Measurements from ENCODE around the gene VSX2. TPM values are rescaled to one million over a fixed set of nuclear protein-coding genes. Genes with fewer than 3 reads are reported as not detected.

The VSX2 gene
- total and polyA plus RNA-seq, 7 donors, result not detected

- intact Hi-C loops (cut with DNase I), result no loop called here
- ATAC-seq, result no peak
Measured at GRCh38 chr14:74237441-74237840, 1.8 kb upstream of the VSX2 start.

GRCh38 chr14:74239848-74240793 lies 872 bp downstream of the VSX2 start:
- Histone ChIP-seq H3K27me3 (ENCODE audit: insufficient read depth in 3 of 3, low read length in 2 of 3) (peaks cover 0 to 85% (median 47%) of the 10 kb centered on the region in 3 donors), H3K36me3 (ENCODE audit: insufficient read depth in 1 of 2, low read depth in 1 of 2) (no peaks in the 10 kb centered on the region), H3K4me3 (peak overlapping the region; percentile 57), H3K9me3 (no peaks in the 10 kb centered on the region), H3K27ac (no peak overlapping the region), H3K4me1 (peaks cover 23% of the 10 kb centered on the region)
- intact Hi-C loops (cut with DNase I), result no loop called here
- no peak for DNase-seq
- WGBS, 3 donors, result 2 to 4% (median 3%) methylated on average over 84 to 94 of the region's 94 CpGs
- no peak for TF ChIP-seq CTCF (IDR thresholded peaks at IDR 0.05)
- peak in 2 of 4 donors; percentile 31 to 55 for ATAC-seq

More at GRCh38 chr14:74237441-74237840, 1.8 kb upstream of the VSX2 start:
- Histone ChIP-seq H3K4me1 (peaks cover 23% of the 10 kb centered on the region), H3K27ac (no peak overlapping the region), H3K9me3 (no peaks in the 10 kb centered on the region), H3K4me3 (no peak overlapping the region), H3K36me3 (ENCODE audit: insufficient read depth in 1 of 2, low read depth in 1 of 2) (no peaks in the 10 kb centered on the region), H3K27me3 (ENCODE audit: insufficient read depth in 3 of 3, low read length in 2 of 3) (peaks cover 0 to 66% (median 33%) of the 10 kb centered on the region in 3 donors)
- 64 to 70% (median 68%) methylated on average over 4 of the region's 4 CpGs for WGBS, 3 donors
- no peak for TF ChIP-seq CTCF (IDR thresholded peaks at IDR 0.05)
- DNase-seq, result no peak

- no peaks in the 10 kb centered on the region for H3K9me3 ChIP-seq
- WGBS, 3 donors, result 2% methylated on average over 67 to 79 of the region's 80 CpGs
- no peaks in the 10 kb centered on the region for H3K36me3 ChIP-seq (ENCODE audit: insufficient read depth in 1 of 2, low read depth in 1 of 2)
- peaks cover 23% of the 10 kb centered on the region for H3K4me1 ChIP-seq
- DNase-seq (no peak), ATAC-seq (peak in 3 of 4 donors; percentile 19 to 66 (median 32))
- intact Hi-C loops (cut with DNase I), result no loop called here
- H3K4me3 ChIP-seq, result peak overlapping the region; percentile 57
- peaks cover 0 to 91% (median 50%) of the 10 kb centered on the region in 3 donors for H3K27me3 ChIP-seq (ENCODE audit: insufficient read depth in 3 of 3, low read length in 2 of 3)
- H3K27ac ChIP-seq, result no peak overlapping the region
- no peak for TF ChIP-seq CTCF (IDR thresholded peaks at IDR 0.05)
Measured at GRCh38 chr14:74240794-74241651, 1.8 kb downstream of the VSX2 start.

GRCh38 chr14:74241652-74242017 lies 2.4 kb downstream of the VSX2 start:
- H3K9me3 ChIP-seq, result no peaks in the 10 kb centered on the region
- DNase-seq (no peak), ATAC-seq (no peak)
- peaks cover 23% of the 10 kb centered on the region for H3K4me1 ChIP-seq
- no peak overlapping the region for H3K27ac ChIP-seq
- intact Hi-C loops (cut with DNase I), result no loop called here
- 8 to 11% (median 9%) methylated on average over 14 of the region's 14 CpGs for WGBS, 3 donors
- TF ChIP-seq CTCF (IDR thresholded peaks at IDR 0.05), result no peak
- peak overlapping the region; percentile 57 for H3K4me3 ChIP-seq
- H3K27me3 ChIP-seq (ENCODE audit: insufficient read depth in 3 of 3, low read length in 2 of 3), result peaks cover 0 to 89% (median 52%) of the 10 kb centered on the region in 3 donors
- H3K36me3 ChIP-seq (ENCODE audit: insufficient read depth in 1 of 2, low read depth in 1 of 2), result no peaks in the 10 kb centered on the region

Measured in psoas muscle (tissue), 8 donors.